Stromal cell of bone marrow (primary cell): ENCODE measurements around the gene MFN2.

Source experiments
- DNase-seq: peaks from one replicate; pipeline ENCODE4 v3.0.0-alpha.2; 2012; ENCODE audit warnings: low read depth

MFN2 gene

DNA sequence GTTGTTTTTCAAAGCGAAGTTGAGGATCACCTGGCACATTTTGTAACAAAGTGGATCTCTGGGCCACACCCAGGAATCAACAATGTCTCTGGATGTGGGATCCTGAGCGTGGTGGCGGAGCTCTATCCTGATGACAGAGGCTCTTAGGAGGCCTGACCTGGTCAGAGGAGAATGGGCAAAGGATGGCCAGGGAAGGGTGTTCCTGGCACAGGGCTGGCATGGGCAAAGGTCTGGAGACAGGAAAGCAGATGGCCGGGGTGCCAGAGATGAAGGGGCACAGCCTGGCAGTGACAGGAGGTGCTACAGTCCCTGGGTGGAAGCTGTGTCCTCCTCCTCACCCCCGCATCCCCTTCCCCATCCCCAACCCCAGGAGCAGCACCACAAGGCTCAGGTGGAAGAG is 20.0 kb upstream of the MFN2 start:
- no peak for DNase-seq

DNA sequence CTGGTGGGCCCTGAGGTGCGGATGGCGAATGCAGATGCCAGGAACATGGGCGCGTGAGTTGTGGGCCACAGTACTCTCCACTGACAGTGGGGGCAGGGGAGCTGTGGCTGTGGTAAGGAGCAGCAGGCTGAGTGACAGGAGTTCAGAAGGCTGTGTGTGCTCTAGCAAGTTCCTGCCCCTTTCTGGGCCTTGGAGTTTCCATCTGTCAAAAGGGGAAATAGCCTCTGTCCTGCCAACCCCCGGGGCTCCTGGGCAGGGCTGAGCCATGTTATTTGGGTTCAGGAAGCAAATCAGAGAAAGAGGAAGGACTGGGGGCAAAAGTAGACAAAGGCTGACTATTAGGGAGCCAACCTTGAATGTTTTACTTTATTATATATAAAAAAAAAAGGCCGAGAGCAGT is 19.5 kb upstream of the MFN2 start:
- DNase-seq: no peak

DNA sequence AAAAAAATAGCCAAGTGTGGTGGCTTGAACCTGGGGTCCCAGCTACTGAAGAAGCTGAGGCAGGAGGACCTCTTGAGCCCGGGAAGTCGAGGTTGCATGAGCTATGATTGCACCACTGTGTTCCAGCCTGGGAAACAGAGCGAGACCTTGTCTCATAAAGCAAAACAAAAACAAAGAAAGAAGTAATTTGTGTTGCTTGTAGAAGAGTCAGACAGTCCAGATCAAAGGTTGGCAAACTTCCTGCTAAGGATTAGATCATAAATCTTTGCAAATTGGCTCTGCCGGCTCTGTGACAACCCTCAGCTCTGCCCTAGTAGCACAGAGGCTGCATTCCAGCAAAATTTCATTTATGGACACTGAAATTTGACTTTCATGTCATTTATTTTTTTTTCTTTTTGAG is 19.0 kb upstream of the MFN2 start:
- no peak for DNase-seq

DNA sequence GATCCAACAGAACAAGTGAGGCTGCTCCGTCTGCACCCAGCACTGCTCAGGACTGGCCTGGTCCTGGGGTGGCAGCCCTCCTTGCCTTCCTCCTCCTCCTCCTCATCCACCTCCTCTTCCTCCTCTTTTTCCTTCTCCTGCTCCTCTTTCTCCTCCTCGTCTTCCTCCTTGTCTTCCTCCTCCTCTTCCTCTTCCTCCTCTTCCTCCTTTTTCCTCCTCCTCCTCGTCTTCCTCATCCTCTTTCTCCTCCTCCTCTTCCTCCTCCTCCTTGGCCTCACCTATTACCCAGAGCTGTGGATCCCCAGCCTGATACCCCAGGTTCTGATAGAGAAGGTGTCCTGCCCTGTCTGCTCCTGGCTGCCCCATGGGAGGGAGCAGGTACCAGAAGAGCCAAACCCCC is 16.6 kb upstream of the MFN2 start:
- DNase-seq: no peak

DNA sequence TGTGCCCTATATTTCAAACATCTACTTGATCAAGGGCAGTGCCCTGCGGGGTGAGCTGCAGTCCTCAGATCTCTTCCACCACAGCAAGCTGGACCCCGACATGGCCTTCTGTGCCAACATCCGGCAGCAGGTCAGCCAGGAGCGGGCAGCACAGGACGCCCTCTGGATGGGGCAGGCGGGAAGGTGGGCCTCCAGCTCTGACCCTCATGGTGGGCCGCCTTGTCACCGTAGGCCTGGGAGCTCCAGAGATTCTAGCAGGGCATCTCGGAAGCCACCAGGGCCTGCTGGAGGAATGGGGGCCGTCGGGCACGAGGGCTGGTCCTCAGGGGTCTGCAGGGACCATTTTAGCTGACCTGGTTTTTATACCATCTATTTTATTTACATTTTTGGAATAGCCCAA is 15.6 kb upstream of the MFN2 start:
- no peak for DNase-seq

DNA sequence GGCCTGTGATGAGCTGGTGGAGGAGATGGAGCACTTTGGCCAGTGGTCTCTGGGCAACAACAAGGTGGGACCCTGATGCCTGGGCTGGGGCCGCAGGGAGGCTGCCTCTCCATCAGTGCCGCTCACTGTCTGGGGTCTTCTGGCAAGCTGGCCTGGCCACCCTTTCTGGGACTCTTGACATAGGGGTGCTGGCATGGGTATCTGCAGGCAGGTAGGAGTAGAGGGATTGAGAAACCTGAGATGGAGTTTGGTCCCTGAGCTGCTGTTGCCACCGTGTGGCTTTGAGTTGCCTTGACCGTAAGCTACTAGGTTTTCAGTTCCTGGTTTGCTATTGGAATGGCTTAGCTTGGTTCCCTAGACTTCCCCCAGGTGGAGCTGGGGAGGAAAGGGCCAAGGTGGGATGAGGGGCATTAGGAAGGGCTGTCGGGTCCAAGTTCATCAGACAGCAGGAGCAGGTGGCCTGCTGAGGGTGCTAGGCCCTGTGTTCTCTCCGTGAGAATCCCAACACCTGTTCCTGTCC is 13.2 kb upstream of the MFN2 start:
- DNase-seq: no peak

DNA sequence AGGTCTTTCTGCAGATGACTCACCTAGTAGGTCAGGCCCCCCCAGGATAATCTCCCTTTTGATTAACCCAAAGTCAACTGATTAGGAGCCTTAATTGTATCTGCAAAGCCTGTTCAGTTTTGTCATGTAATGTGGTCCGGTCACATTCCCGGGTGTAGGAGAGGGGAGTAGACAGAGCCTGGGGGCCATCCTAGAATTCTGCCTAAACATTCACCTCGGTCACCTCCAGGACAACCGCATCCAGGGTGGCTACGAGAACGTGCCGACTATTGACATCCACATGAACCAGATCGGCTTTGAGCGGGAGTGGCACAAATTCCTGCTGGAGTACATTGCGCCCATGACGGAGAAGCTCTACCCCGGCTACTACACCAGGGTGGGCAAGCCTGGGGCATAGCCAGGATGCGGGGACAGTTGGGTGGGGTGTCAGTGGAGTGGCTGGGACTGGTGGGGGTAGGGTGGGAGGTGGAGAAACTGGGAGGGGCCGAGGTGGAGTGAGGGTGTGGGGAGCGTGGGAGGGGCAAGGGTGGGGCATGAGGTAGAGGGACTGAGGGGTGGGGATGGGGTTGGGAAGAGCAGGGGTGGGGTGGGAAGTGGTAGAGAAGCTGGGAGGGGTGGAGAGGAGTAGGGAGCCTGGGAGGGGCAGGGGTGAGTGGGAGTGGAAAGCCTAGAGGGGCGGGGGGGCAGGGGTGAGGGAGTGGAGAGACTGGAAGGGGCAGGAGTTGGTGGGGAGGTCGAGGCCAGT is 9.6 kb upstream of the MFN2 start:
- DNase-seq: no peak

DNA sequence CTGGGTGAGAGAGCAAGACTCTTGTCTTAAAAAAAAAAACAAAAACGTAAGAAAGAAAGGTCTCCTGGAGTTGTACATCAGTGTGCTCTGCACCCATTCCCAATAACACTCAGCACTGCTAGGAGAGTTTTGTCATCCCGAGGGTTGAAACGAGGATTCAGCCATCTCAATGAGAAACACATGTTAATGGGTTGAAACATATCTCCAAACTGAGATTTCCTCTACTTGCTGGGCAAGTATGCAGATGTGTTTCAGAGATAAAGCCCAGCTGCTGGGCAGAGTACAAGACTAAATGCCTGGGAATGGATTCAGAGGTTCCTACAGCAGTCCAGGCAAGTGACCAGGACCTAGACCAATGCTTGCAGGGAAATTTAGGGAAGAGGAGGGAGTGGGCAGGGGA is 2.6 kb upstream of the MFN2 start:
- no peak for DNase-seq

DNA sequence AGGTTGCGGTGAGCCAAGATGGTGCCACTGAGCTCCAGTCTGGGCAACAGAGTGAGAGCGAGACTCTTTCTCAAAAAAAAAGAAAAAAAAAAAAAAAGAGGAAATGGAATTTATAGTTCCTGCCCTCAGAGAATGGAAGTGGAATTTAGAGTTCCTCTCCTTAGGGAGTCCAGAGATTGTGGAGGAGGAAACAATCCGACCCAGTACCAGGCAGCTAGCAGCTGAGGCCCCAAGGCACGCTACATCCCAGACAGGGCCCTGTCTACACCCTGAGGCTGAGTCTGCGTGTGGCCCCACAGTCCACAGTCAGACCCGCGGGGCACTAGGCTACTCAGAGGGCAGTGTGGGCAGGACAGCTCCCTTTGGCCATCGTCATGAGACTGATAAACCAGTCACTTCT is 1.9 kb upstream of the MFN2 start:
- DNase-seq: no peak

DNA sequence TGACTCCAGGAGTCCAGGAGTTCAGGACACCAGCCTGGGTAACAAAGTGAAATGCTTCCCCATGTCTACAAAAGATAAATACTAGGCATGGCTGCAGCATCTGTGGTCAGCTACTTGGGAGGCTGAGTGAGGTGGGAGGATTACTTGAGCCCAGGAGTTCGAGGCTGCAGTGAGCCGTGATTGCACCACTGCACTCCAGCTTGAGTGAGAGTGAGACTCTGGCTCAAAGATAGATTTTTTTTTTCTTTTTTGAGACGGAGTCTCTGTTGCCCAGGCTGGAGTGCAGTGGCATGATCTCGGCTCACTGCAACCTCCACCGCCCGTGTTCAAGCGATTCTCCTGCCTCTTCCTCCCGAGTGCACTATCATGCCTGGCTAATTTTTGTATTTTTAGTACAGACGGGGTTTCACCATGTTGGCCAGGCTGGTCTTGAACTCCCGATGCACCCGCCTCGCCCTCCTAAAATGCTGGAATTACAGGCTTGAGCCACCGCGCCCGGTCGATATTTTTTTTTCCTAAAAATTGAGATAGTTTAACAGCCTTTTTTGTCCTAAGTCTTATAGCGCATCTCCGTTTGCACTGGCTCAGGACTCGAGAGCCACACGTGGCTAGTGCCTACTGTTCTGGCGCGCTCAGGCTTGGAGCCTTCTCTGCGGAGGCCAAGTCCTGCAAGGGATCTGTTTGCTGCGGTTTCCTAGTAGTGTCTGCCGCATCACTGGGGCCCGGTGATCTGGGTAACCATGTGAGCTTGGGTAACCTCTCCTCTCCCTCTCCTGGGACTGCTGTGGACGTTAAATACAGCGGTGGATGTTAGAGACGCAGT is 1.0 kb upstream of the MFN2 start:
- DNase-seq: no peak

DNA sequence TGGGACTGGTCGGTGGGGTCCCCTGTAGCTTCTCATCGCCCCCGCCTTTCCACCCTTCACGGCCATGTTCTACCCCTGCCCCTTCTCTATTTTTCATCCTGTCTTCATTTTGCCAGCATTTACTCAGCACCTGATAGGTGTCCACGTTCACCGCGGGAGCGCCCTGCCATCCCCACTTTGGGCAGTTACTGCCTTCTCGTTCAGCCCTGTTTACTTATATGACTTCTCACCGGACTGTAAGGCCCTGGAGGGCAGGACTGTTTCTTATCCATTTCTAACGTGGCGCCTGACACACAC is 380 bp downstream of the MFN2 start:
- no peak for DNase-seq

DNA sequence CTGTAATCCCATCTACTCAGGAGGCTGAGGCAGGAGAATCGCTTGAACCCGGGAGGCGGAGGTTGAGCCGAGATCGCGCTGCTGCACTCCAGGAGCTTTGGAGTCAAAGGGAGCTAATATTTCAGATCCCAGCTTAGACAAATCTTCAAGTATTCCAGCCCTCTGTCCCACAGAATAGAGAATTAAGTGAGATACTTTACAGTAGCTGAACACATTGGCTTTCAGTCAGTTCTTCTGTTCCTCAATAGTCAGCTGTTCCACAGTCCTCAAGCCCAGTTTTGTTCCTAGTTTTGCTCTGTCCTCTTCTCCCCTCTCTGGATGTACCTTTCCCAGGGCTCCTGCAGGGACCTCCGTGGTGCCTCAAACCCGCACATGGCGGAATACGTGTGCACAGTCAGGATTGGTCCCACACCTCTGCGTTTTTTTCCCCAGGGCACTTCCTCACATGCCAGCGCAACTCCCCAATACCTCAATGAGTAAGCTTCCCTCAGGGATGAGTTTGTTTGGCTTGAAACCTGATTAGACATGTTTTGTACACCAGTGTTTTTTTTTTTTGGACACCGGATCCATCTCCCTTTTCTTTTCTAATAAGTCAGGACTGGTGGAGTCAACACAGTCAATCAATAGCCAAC is 1.2 kb downstream of the MFN2 start:
- DNase-seq: no peak

DNA sequence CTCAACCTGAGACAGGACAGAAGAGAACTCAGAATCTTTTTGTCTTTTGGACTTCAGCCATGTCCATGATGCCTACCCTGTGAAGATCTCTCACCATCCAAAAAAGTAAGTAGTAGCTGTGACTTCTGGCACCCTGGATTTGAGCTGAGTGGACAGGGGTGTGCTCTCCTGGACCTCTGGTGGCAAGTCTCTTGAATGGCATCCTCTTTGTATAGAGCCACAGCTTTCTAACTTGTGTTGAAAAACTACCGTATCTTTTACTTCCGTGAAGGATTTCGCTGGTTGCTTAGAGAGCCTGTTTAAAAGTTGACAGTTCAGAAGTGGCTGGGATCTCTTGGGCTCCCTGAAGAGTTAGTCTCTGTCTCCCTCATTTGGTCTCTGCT is 1.8 kb downstream of the MFN2 start:
- DNase-seq: no peak

DNA sequence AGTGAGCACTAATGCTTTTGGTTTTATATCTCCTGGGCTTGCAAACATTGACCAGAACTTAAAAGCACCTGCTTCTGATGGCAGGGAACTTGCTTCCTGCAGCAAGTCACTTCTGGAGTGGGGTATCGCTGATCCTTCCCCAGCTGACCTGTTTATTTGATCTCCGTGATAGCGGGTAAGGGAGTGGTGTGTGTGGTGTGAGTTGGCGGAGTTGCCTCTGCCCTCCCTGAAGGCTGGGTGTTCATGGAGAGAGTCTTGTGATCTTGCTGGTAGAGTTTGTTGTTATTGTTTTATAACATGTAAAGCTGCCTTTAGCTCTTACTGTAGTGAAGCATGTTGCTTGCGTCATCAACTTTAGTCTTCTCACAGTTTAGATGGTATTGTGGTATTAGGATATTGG is 3.9 kb downstream of the MFN2 start:
- no peak for DNase-seq

DNA sequence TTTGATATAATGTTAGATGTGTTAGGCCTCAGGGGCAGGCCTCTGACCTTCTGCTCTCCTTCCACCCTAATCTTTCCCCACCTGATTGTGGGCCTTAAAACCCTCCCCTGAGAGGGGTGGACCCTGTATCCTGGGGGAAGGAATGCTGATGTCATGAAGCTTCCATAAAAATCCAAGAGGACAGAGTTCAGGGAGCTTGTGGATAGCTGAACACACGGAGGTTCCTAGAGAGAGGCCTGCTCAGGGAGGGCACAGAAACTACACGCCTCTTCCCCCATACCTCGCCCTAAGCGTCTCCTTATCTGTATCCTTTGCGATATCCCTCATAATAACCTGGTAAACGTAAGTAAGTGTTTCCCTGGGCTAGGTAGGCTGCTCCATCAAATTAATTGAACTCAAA is 4.3 kb downstream of the MFN2 start:
- DNase-seq: no peak

DNA sequence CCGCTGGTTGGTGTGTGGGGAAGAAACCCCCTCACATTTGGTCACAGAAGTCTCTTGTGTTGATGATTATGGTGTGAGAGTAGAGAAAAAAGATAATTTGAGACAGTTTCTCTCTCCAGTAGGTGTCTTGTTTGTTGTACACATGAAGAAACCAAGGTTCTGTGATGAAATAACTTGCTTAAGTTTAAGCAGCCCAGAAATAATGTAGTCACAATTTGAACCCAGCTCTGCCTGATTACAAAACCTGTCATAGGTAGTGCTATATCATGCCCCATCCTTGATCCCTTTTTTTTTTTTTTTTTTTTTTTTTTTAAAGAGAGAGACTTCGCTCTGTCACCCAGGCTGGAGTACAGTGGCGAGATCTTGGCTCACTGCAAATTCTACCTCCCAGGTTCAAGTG is 4.9 kb downstream of the MFN2 start:
- DNase-seq: no peak

DNA sequence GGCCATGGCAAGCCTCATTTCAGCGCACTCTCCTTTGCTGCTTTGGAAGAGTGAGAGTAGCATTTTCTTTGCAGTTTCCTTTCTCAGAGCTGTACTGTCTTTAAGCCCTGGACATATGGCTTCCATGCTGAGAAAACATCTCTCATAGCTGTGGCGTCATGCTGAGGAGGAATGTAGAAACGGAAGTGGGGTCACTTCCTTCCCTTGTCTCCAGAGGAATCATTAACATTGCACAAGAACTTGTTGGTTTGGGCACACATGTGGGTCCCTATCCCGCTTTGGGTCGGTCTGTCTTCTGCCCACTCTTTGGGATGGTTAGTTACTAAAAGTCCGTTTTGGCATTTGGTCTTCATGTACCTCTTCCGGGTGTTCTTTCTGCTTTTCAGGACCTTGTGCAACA is 5.6 kb downstream of the MFN2 start:
- no peak for DNase-seq

DNA sequence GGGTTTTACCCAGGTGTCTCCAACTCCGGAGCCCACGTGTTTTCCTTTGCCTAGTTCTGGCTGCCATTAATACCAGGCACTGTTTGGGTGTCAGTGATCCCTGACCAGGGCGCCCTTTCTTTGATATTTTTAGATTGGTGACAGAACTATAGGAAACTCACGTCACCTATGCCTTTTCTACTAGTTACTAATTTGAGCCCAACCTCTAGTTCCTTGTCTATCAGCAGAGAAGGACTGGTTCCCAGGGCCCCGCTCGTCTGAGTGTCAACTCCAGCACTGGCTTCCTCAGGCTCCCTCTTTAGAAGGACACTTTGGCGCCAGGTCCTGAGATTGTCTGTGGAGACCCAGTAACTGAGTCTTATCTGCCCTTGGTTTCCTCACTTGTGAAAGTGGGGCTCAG is 9.4 kb downstream of the MFN2 start:
- DNase-seq: no peak

DNA sequence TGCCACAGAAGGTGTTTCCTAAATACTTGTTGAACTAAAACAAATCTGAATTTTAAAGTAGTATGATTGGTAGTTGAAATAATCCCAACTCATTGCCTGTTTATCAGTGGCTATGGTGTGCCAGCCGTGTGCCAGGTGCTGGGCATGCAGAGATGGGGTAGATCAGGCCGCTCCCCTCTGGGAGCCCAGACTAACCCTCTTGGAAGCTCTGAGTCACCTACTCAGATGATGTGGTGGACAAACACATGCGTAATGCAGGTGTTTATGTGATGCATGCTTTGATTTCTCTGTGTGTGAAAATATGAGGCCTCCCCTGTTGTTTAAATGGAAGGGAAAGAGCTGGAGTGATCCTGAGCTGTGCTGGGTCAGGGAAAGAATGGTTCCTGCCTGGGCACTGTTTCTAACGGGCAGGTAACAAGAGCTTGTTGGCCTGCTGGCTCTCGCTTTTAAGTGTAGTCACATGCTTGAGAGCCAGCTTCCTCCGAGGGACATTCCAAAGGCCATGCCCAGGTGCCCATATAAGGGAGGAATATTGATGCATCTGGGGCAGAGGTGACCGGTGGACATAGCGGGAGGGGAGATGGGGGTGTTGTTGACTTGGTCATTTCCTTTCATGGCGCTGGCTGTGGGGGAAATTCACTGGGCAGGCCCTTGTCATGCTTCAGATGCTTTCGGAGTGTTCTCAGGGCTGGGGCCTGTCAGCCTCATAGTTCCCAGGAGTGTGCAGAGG is 10.2 kb downstream of the MFN2 start:
- DNase-seq: no peak

DNA sequence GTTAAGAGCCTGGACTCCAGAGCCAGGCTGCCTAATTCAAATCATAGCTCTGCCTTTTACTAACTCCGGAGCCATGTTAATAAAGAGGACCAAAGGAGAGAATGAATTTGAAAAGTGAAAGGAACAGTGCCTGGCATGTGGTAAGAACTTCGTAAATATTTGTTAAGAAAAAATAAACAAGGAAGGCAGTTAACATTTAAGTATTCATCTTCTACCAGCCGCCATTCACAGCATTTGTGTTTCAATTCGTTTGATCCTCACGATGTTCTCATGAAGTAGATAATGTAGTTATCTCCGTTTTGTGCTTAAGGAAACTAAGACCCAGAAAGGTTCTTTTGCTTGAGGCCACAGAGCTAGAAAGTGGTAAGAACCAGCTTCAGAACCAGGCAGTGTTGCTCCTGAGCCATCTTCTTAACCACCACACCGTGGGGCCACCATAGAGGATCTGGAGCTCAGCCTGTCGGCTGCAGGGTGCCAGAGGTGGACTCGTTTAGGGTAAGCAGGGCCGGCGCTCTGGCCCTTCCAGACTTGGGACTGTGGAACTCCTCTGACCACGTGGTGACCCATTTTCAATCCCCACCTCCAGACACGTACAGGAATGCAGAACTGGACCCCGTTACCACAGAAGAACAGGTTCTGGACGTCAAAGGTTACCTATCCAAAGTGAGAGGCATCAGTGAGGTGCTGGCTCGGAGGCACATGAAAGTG is 11.9 kb downstream of the MFN2 start:
- DNase-seq: no peak

DNA sequence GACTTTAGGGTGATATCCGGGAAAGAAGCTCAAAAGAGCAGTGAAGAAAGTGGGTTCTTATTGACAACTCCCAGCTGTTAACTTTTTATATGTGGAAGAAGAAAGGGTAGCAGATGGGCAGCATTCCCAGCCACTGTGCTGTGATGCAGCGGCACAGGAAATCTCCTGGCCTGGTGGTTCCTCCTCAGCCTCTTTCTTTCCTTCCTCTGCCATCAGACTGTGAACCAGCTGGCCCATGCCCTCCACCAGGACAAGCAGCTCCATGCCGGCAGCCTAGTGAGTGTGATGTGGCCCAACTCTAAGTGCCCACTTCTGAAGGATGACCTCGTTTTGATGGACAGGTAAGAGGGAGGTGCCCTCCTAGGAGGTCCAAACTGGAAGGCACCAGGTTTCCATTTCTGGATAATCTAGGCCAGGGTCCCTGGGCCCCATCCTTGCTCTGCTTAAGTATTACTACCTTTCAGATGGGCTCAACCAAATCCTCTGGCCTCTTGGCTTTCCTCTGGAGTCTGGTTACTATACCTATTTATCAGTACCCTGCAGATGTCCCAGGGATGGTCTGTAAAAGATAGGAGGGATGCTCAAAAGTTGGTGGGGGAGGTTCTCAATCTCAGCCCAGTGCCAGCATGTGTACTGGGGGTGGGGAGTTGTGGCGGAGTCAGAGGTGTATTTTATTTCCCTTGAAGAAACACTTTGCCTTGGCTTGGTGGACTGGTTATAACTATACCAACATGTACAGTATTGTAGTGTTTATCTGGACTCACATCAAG is 17.0 kb downstream of the MFN2 start:
- DNase-seq: no peak
